Activated T-cell treated with anti-CD3 and anti-CD28 coated beads, Interleukin-2, amount 50 U/mL, for 48 hours (primary cell): ENCODE measurements around the gene PEX14.

Source experiments
- DNase-seq, 2 experiments: peaks; one replicate each; pipeline ENCODE4 v3.0.0-alpha.2; 2020

The PEX14 gene

DNA sequence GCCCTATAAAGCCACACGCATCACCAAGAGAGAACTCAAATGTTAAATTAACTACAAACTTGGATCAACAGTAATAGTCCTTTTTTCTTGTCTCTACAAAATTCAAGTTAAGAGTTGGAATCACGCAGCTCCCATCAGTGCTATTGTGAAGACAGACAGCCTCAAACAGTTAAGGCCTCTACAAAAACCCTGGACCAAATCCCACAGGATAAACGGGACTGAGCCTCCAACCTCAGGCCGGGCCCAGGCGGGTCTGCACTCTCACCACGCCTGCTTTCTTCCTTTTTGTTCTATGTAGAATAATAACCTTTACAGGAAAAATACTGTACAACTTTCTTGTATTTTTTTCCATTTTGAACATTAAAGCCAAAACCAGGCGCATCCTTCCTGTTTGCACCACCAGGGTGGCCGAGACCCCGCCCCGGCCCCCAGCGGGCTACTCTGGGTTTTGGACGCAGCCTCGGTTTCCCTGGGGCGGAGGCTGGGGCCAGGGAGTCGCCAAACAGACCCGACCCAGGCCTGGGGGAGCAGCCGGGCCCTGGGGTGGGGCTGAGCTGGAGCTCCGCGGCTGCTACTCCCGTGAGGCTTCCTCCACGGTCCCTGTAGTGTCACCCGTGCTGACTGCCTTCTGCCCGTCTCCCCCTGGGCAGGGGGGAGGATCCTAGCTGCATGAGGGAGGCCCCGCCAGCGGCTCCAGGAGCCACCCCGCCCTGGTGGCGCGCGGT lies 163.2 kb downstream of the PEX14 start:
- peak in 1 of 2 experiments; percentile 30 for DNase-seq

DNA sequence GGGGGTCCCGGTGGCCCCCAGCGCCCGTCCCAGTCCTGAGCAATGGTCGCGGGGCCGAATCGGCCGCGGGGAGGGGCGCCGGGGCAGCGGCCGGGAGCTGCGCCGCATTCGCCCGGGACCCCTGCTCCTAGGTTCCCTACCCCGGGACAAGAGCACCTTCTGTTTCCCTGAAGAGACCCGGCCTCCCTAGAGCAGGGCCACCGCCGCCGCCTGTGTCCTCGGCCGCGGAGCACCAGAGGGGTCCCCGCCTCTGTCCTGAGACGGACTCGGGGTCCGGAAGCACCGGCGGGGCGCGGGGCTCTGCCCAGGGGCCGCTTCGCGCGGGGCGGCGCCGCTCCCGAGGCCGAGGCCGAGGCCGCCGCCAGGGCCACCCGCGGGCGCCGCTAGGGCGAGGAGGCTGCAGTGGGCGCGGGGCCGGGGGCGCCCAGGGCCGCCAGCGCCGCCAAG lies 163.8 kb downstream of the PEX14 start:
- peak in 1 of 2 experiments; percentile 25 for DNase-seq

DNA sequence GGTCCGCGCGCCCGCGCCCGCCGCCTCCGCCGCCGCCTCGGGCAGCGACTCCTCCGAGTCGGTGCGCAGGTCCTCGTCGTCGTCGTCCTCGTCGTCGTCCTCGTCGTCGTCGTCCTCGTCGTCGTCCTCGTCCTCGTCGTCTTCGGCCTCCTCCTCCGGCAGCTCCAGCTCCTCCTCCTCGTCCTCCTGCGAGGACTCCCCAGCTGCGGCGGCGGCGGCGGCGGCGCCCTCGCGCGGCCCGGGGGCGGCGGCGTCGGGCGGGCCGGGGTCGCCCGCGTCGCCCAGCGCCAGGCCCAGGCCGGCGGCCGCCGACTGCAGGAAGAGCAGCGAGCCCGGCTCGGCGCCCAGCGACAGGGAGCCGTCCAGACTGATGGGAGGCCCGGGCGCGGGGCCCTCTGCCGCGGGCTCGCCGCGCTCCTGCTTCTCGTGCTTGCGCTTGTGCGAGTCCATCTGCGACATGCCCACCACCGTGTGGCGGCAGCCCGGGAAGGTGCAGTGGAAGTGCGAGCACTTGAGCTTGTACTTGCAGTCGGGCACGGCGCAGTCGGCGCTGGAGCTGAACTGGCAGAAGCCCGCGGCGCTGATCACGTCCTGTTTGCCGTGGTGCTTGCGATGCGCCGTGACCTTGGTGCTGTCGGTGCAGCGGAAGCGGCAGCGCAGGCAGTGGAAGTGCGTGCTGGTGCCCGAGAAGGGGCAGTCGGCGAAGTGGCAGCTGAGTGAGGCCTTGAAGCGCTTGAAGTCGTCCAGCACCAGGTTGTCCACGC lies 164.4 kb downstream of the PEX14 start:
- DNase-seq: no peak

DNA sequence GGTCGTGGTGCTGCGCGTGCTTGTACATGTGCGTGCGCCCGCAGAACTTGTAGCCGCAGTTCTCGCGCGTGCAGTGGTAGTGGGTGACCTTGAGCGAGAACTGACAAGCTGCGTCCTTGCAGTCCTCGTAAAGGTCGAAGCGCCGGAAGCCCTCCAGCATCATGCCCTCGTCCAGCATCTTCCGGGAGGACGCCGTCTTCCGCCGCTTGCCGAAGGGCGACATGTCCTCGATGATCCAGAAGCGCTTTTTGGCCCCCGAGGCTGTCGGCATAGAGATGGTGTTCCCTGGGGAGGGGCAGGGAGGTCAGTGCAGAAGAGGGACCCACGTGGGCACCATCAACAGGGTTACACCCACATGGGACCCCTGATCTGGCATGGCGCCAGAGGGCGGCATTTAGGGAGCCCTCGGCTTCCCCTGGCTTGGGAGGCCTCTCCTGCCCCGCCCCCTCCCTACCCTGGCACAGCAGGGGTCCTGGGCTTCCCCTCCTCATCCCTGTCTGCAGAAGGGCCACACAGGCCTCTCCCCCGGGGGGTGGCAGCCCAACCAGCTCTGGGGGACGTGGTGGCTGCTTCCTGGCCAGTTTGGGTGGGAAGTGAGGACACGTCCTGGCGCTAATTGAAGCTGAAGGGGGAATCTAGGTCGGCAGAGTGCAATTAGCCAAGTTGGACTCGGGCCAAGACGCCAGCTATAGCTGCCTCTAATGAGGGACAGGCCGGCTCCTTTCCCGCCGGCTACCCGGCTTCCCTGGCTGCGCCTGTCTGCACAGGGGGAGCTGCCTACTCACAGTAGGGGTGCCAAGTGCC lies 165.2 kb downstream of the PEX14 start:
- no peak for DNase-seq

- no peak for DNase-seq
Observed at GRCh38 chr1:10640843-10641553, 166.2 kb downstream of the PEX14 start.

- DNase-seq: no peak
Observed at GRCh38 chr1:10641976-10642375, 167.2 kb downstream of the PEX14 start.

GRCh38 chr1:10642403-10643080 lies 167.8 kb downstream of the PEX14 start:
- DNase-seq: no peak

DNA sequence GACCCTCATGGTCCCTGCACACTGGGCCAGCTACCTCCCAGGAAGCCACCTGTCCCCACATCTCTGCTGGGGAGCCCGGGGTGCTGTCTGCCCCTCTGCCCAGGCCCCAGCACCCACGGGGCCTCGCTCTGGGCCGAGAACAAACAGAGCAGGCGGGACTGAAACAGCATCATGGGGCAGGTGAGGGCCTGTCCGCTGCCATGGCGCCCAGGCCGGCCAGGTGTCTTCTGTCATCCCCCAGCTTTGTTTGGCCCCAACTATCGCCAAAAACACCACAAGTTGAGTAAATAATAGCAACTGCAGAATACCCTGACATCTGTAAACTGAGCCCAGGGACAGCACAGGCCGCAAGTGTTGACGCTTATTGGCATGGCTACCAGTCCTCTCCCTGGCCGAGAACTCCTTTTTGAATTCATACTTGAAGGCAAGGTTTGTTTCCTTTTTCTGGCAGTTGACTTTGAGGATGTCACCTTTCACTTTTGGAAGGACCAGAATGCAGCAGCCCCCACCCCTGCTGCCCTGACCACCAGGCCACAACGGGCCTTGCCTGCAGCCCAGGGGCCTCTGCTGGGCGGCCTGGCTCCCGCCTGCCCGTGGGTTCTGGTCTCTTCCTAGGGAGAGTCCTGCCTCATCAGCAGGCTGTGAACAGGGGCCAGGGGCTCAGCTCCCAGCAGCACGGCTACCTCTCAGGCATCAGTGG lies 169.0 kb downstream of the PEX14 start:
- no peak for DNase-seq

DNA sequence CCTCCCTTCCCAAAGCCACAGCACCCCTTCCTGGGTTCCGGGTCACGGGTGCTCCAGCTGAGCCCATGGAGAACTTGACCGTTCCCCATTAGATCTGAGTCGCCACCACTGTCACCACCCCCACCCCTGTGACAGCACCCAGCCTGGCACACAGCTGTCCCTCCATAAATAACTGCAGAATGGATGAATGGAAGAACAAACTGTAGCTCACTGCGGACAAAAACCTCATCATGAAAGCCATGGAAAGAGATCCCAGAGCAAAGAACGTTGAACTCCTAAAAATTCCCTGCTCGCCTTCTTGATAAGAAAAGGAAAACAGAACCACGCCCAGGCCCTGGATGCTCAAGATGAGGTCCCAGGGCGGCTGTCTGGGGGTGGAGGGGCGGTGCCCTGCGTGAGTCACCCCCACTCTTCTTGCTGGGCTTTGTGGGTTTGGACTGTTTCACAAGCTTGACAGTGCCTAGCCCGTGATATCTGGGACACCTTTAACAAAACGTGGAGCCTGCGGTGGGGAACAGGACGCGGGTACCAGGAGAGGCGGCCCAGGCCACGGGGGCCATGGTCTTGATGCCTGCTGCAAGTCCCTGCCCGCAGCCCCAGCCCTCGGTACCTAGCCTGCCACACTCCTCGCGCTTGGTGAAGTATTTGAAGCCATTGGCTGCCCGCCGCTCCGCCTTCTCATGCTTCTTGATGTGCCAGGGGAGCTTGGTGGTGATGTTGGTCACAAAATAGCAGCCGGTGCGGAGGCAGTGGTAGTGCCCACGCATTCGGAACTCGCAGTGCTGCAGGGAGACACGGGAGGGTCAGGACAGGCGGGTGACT lies 169.8 kb downstream of the PEX14 start:
- peak; percentile 32 to 38 for DNase-seq

- no peak for DNase-seq
Observed at GRCh38 chr1:10646347-10646861, 171.7 kb downstream of the PEX14 start.

DNA sequence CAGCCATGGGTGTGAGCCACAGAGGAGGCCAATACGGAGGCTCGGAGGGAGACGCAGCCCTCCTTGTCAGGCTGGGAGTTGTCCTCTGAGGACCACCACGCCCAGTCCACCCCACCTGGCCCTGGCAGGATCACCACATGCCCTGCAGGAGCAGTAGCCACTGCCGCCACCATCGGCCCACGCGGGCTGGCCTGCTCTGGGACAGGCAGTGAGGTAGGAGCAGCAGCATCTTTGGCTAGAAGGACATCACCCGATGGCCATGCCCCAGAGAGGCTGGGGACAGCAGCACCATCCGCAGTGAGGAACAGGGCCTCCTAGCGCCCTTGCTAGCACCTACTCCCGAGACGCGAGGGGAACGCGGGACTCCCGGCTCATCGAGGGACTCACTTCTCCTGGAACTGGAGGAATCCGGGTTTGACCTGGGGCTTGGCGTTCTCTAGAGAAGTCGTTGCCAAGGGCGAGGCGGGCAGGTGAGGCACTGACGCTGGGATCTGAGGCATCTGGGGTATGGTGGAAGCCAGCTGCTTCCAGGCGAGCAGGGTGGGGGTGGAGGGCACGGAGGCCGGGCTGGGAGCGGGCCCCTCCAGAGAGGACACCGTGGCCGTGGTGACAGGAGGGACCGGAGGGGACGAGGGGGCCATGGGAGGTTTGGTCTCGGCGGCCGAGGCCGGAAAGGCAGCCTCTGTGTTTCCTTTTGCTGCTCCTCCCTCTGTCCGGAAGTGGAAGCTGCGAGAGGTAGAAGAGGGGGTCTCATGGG lies 172.8 kb downstream of the PEX14 start:
- DNase-seq: no peak

DNA sequence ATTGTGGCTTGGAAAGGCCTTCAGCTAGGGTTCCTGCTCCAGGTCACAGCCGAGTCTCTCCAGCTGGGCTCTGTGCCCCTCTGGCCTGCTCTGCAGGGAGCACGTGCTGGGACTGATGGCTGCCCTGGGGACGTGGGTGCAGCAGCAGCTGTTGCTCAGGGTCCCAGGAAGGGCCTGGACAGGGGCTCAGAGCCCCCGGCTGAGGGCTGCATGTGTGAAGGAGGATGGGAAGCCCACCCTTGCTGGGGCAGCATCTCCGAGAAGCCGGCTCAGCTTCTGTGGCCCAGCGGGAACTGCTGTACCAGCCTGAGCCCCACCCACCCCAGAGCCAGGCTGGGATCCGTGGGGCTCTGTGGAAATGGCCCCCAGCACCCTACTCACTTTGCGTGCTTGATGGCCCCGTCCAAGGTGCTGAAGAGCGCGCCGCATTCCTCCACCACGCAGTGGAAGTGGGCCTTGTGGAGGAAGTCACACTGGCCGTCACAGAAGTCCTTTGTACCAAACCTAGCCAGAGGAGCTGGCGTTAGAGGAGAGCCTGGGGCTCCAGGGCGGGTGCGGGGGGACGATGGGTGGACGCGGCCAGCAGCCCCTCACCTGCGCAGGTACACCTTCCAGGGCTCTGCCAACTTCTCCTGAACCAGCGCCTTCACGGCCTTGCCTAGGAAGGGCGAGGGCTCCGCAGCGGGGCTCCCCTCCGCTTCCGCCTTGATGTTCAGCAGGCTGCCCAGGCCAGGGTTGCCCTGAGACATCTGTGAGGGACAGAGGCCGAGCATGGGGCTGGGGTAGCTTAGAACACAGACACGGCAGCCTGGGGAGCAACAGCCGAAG lies 174.2 kb downstream of the PEX14 start:
- no peak for DNase-seq

- DNase-seq: no peak
Observed at GRCh38 chr1:10649517-10650201, 174.9 kb downstream of the PEX14 start.

- no peak for DNase-seq
Observed at GRCh38 chr1:10650556-10651388, 176.0 kb downstream of the PEX14 start.

DNA sequence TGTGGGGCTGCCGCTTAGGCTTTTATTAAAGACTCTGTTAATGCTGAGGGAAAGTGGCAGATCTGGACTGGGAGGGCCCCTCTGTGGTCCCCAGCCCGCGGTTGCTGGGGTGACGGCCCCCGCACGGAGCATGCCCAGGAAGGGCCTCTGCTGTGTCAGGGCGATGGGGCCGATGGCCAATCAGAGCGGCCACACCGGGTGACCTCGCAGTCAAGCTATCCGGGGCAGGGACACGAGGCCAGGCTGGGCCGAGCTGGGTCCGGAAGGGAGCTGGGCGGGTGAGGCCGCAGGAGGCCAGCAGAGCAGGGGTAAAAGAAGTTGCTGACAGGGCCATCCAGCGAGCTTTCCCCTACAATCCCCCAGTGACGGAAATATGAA lies 176.6 kb downstream of the PEX14 start:
- DNase-seq: no peak

- no peak for DNase-seq
Observed at GRCh38 chr1:10651793-10652192, 177.0 kb downstream of the PEX14 start.

DNA sequence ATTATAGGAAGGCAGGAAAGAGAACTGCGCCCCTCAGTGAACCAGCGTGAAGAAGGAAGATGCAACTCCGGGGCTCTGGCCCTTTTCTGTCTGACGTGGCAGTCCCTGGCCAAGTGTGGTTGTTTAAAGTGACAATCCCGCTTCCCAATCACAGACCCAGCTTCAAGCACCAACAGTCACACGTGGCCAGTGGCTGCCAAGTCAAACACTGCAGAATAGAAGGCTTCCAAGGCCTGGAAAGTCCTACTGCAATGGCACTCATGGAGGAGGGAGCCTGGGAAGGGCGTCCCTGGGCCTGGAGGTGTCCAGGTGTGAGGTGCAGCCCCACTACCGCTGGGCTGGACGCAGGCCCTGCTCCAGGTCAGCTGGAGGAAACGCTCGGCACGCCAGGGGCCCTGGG lies 177.9 kb downstream of the PEX14 start:
- no peak for DNase-seq
